GM12878 (cell line): ENCODE data around the gene LY6G5B. TPM values are rescaled to one million over a fixed set of nuclear protein-coding genes. Genes with fewer than 3 reads are reported as not detected.

Experiments
- ATF7 ChIP-seq: fragments of 450-650 bp; IDR thresholded peaks from 2 replicates; pipeline ENCODE4 v1.6.1; 2016; ENCODE audit warnings: low read depth, mild to moderate bottlenecking
- CTCF ChIP-seq, 3 experiments: IDR thresholded peaks in 2 of 3; conservative IDR thresholded peaks in 1 of 3; 2 replicates each; pipeline ENCODE4 v1.5.1; 2011; ENCODE audit warnings: low read depth in 3 of 3, low read length in 3 of 3, mild to moderate bottlenecking in 3 of 3, control low read depth in 2 of 3, moderate library complexity in 2 of 3, inconsistent platforms in 1 of 3, mixed read lengths in 1 of 3; ENCODE audit not compliant: control insufficient read depth in 2 of 3, insufficient read depth in 1 of 3; ENCODE audit errors: extremely low read depth in 1 of 3
- E4F1 ChIP-seq: fragments of 450-650 bp; IDR thresholded peaks from 2 replicates; pipeline ENCODE4 v1.6.1; 2018; ENCODE audit warnings: borderline replicate concordance, mild to moderate bottlenecking; ENCODE audit not compliant: partially characterized antibody
- IRF5 ChIP-seq: fragments of 450-650 bp; IDR thresholded peaks from 2 replicates; pipeline ENCODE4 v1.6.1; 2017; ENCODE audit warnings: borderline replicate concordance
- PKNOX1 ChIP-seq: fragments of 450-650 bp; IDR thresholded peaks from 2 replicates; pipeline ENCODE4 v1.6.1; 2016; ENCODE audit warnings: mild to moderate bottlenecking
- RAD51 ChIP-seq: fragments of 450-650 bp; IDR thresholded peaks from 2 replicates; pipeline ENCODE4 v1.6.1; 2016; ENCODE audit warnings: moderate library complexity, mild to moderate bottlenecking, inconsistent platforms
- RB1 ChIP-seq: fragments of 450-650 bp; formaldehyde crosslinking; IDR thresholded peaks from 2 replicates; pipeline ENCODE4 v1.6.1; 2017; ENCODE audit warnings: mild to moderate bottlenecking, borderline replicate concordance
- TBL1XR1 ChIP-seq: IDR thresholded peaks from 2 replicates; pipeline ENCODE4 v1.6.1; 2012; ENCODE audit warnings: low read depth, low read length, improper control_type of control experiment
- ZBED1 ChIP-seq: IDR thresholded peaks from 2 replicates; pipeline ENCODE4 v1.6.1; 2016; ENCODE audit warnings: borderline replicate concordance
- ZBTB40 ChIP-seq: fragments of 450-650 bp; IDR thresholded peaks from 2 replicates; pipeline ENCODE4 v1.6.1; 2016; ENCODE audit warnings: mild to moderate bottlenecking, moderate library complexity, borderline replicate concordance
- ZNF217 ChIP-seq: fragments of 450-650 bp; IDR thresholded peaks from 2 replicates; pipeline ENCODE4 v1.6.1; 2017; ENCODE audit warnings: antibody characterized with exemption, mild to moderate bottlenecking
- ZSCAN29 ChIP-seq: fragments of 450-650 bp; IDR thresholded peaks from 2 replicates; pipeline ENCODE4 v1.6.1; 2017; ENCODE audit warnings: mild to moderate bottlenecking, moderate library complexity
- polyA plus RNA-seq, 11 experiments: library from polyadenylated mRNA; depleted of rRNA in 4 of 11; unstranded in 6 of 11; stranded (reverse) in 5 of 11; fragments of >200 nt; fragmentation: Nextera tagmentation in 4 of 11; fragmentation: Illumina TruSeq in 1 of 11; extraction: Ambion mirVana in 4 of 11; extraction: Trizol in 1 of 11; gene quantifications; 1 replicate in 1 of 11; 2 replicates in 10 of 11; pipeline versions ENCODE4 v1.2.1 to v1.2.3, GENCODE V29; 2011 to 2016; ENCODE audit warnings: inconsistent platforms in 2 of 11, missing spikeins in 2 of 11, low read depth in 1 of 11
- total RNA-seq, 4 experiments: library from RNA; depleted of rRNA in 3 of 4; stranded (reverse); fragments of >200 nt in 3 of 4; fragmentation: Illumina TruSeq in 1 of 4; extraction: Trizol in 1 of 4; gene quantifications; 2 replicates each; pipeline versions ENCODE4 v1.2.1 to v1.2.3, GENCODE V29; 2013 to 2021

LY6G5B gene
- total and polyA plus RNA-seq, 10 of the 15 experiments (the other 5 are each of a cell fraction or from before 2014, with no cell fraction given) = 3.2 to 16.5 (median 7.5) TPM

GRCh38 chr6:31713465-31713864 is 43.7 kb downstream of the LY6G5B start (continued):
- TF ChIP-seq IRF5 (no peak), ATF7 (no peak), ZNF217 (no peak), RAD51 (no peak), ZBTB40 (no peak), ZSCAN29 (no peak), ZBED1 (no peak), PKNOX1 (no peak), TBL1XR1 (no peak), RB1 (no peak), E4F1 (no peak), CTCF (IDR thresholded peaks at IDR 0.05 in 2 of 3, conservative IDR thresholded peaks at IDR 0.05 in 1 of 3; ENCODE audit: control insufficient read depth in 2 of 3, extremely low read depth in 1 of 3, insufficient read depth in 1 of 3, low read depth in 3 of 3, low read length in 3 of 3) (no peak)
